GM12878 (cell line): ENCODE data around the gene NUDCD3. TPM values are rescaled to one million over a fixed set of nuclear protein-coding genes. Genes with fewer than 3 reads are reported as not detected.

Experiments used
- ATAC-seq: fragments of 200-7000 bp; cut with Tn5 transposase; 3 replicates; pipeline ENCODE4 v1.9.1; 2020; ENCODE audit warnings: mild to moderate bottlenecking, moderate library complexity
- BruUV-seq: library from RNA; stranded (reverse); fragments of 400-500 nt; replicated peaks from 2 replicates; lab custom pipeline; 2021; lab: Mats Ljungman, UMichigan
- CTCF ChIA-PET: fragments of 300-600 bp; sonication (Branson Sonifier 250); formaldehyde crosslinking; extraction: SDS; loops from one replicate; lab custom pipeline; 2021; ENCODE audit warnings: inconsistent platforms; lab: Yijun Ruan, JAX
- POLR2A ChIA-PET: fragments of 350-600 bp; formaldehyde crosslinking; extraction: SDS; loops from one replicate; lab custom pipeline; 2021; ENCODE audit warnings: inconsistent platforms; lab: Charles Lee
- RAD21 ChIA-PET: fragments of 300-600 bp; sonication (Branson Sonifier 250); formaldehyde crosslinking; loops from one replicate; lab custom pipeline; 2023; ENCODE audit warnings: antibody characterized with exemption; ENCODE audit not compliant: unreplicated experiment; lab: Charles Lee
- SMC1A ChIA-PET: fragments of 300-600 bp; sonication (Branson Sonifier 250); formaldehyde crosslinking; loops from one replicate; lab custom pipeline; 2023; ENCODE audit not compliant: unreplicated experiment, uncharacterized antibody; lab: Charles Lee
- DNase-seq: peaks from one replicate; pipeline ENCODE4 v3.0.0-alpha.2; 2011; ENCODE audit warnings: low read depth, low spot score
- FAIRE-seq: peaks from 3 replicates; lab custom pipeline; 2011; peaks lifted over from hg19 to GRCh38; lab: Jason Lieb, UNC
- H2AFZ ChIP-seq: 2 replicates; pipeline ENCODE4 v1.6.0; 2011; ENCODE audit warnings: low read depth, low read length, control low read depth; ENCODE audit not compliant: control insufficient read depth
- H3K27ac ChIP-seq: 2 replicates; pipeline ENCODE4 v1.5.1; 2011; ENCODE audit warnings: control low read depth; ENCODE audit not compliant: control insufficient read depth, insufficient read depth
- H3K27me3 ChIP-seq, 2 experiments: replicated peaks in 1 of 2; 2 replicates each; pipeline versions ENCODE4 v1.6.0 to v1.6.1; 2011; ENCODE audit warnings: low read length in 1 of 2; ENCODE audit not compliant: control insufficient read depth in 2 of 2, insufficient read depth in 2 of 2
- H3K36me3 ChIP-seq, 2 experiments: 2 replicates each; pipeline ENCODE4 v1.5.1; 2011; ENCODE audit warnings: low read length in 1 of 2; ENCODE audit not compliant: control insufficient read depth in 2 of 2, insufficient read depth in 2 of 2
- H3K4me1 ChIP-seq: 2 replicates; pipeline ENCODE4 v1.6.1; 2011; ENCODE audit warnings: mild to moderate bottlenecking, low read length, moderate library complexity, mixed read lengths; ENCODE audit not compliant: control insufficient read depth, insufficient read depth
- H3K4me2 ChIP-seq: 2 replicates; pipeline ENCODE4 v1.6.0; 2011; ENCODE audit warnings: control low read depth; ENCODE audit not compliant: control insufficient read depth, insufficient read depth
- H3K4me3 ChIP-seq: fragments of 200-600 bp; sonication (generic); 2 replicates; pipeline ENCODE4 v1.5.1; 2016
- H3K79me2 ChIP-seq: 2 replicates; pipeline ENCODE4 v1.6.0; 2011; ENCODE audit warnings: low read length; ENCODE audit not compliant: control insufficient read depth, insufficient read depth
- H3K9ac ChIP-seq: 2 replicates; pipeline ENCODE4 v1.8.0; 2011; ENCODE audit warnings: low read length, control low read depth, mixed read lengths; ENCODE audit not compliant: control insufficient read depth, insufficient read depth
- H3K9me3 ChIP-seq: replicated peaks from 3 replicates; pipeline ENCODE4 v1.5.1; 2011; ENCODE audit warnings: mild to moderate bottlenecking, low read length; ENCODE audit not compliant: control insufficient read depth, insufficient read depth
- H4K20me1 ChIP-seq: 2 replicates; pipeline ENCODE4 v1.6.0; 2011; ENCODE audit not compliant: control insufficient read depth, insufficient read depth
- DPF2 ChIP-seq: fragments of 450-650 bp; IDR thresholded peaks from 2 replicates; pipeline ENCODE4 v1.6.1; 2017; ENCODE audit warnings: mild to moderate bottlenecking
- HDGF ChIP-seq: fragments of 450-650 bp; IDR thresholded peaks from 2 replicates; pipeline ENCODE4 v1.6.1; 2016; ENCODE audit warnings: antibody characterized with exemption
- IRF3 ChIP-seq: fragments of 450-650 bp; IDR thresholded peaks from 2 replicates; pipeline ENCODE4 v1.6.1; 2014; ENCODE audit warnings: mild to moderate bottlenecking
- MTA2 ChIP-seq: fragments of 450-650 bp; IDR thresholded peaks from 2 replicates; pipeline ENCODE4 v1.6.1; 2016; ENCODE audit warnings: low read depth, mild to moderate bottlenecking, moderate library complexity
- MTA3 ChIP-seq: IDR thresholded peaks from 2 replicates; pipeline ENCODE4 v1.6.1; 2012; ENCODE audit warnings: low read length, inconsistent platforms, borderline replicate concordance
- MXI1 ChIP-seq: fragments of 150-350 bp; IDR thresholded peaks from 2 replicates; pipeline ENCODE4 v1.6.1; 2011; ENCODE audit warnings: low read depth, mild to moderate bottlenecking, inconsistent platforms, low read length, improper control_type of control experiment
- POU2F2 ChIP-seq: IDR thresholded peaks from 3 replicates; pipeline ENCODE4 v1.6.1; 2011; ENCODE audit warnings: low read depth, mild to moderate bottlenecking, low read length, borderline replicate concordance
- STAT3 ChIP-seq: IDR thresholded peaks from 2 replicates; pipeline ENCODE4 v1.6.1; 2011; ENCODE audit warnings: low read depth, low read length, improper control_type of control experiment
- USF1 ChIP-seq: IDR thresholded peaks from 2 replicates; pipeline ENCODE4 v1.6.1; 2011; ENCODE audit warnings: borderline replicate concordance, low read depth, mild to moderate bottlenecking, moderate library complexity, mixed read lengths, low read length; ENCODE audit not compliant: insufficient read depth; ENCODE audit errors: extremely low read length
- USF2 ChIP-seq: IDR thresholded peaks from 2 replicates; pipeline ENCODE4 v1.6.1; 2011; ENCODE audit warnings: low read depth, low read length, improper control_type of control experiment, borderline replicate concordance
- ZNF207 ChIP-seq: fragments of 450-650 bp; IDR thresholded peaks from 2 replicates; pipeline ENCODE4 v1.6.1; 2014; ENCODE audit warnings: antibody characterized with exemption, mild to moderate bottlenecking, borderline replicate concordance
- ZNF622 ChIP-seq: fragments of 450-650 bp; IDR thresholded peaks from 2 replicates; pipeline ENCODE4 v1.6.1; 2017; ENCODE audit warnings: mild to moderate bottlenecking, inconsistent platforms
- ZZZ3 ChIP-seq: IDR thresholded peaks from 2 replicates; pipeline ENCODE4 v1.6.1; 2011; ENCODE audit warnings: low read depth; ENCODE audit not compliant: control insufficient read depth, insufficient read length
- WGBS: methylation state at CpG from one replicate; pipeline ENCODE4 v1.1.6; 2016; ENCODE audit warnings: low lambda C conversion rate; ENCODE audit not compliant: insufficient replicate concordance, insufficient coverage; ENCODE audit errors: missing lambda C conversion rate; 5-methylcytosine and 5-hydroxymethylcytosine counted together
- in situ Hi-C: fragments of 300-500 bp; cut with MboI; formaldehyde crosslinking; loops from 9 replicates; pipeline ENCODE4 v1.14.3; 2018; ENCODE audit warnings: mixed read lengths
- intact Hi-C: fragments of 100-400 bp; cut with micrococcal nuclease; formaldehyde crosslinking; loops from one replicate; pipeline ENCODE4 v1.14.2; 2022; ENCODE audit not compliant: unreplicated experiment
- polyA plus RNA-seq, 11 experiments: library from polyadenylated mRNA; depleted of rRNA in 4 of 11; unstranded in 6 of 11; stranded (reverse) in 5 of 11; fragments of >200 nt; fragmentation: Nextera tagmentation in 4 of 11; fragmentation: Illumina TruSeq in 1 of 11; extraction: Ambion mirVana in 4 of 11; extraction: Trizol in 1 of 11; gene quantifications; 1 replicate in 1 of 11; 2 replicates in 10 of 11; pipeline versions ENCODE4 v1.2.1 to v1.2.3, GENCODE V29; 2011 to 2016; ENCODE audit warnings: inconsistent platforms in 2 of 11, missing spikeins in 2 of 11, low read depth in 1 of 11
- total RNA-seq, 4 experiments: library from RNA; depleted of rRNA in 3 of 4; stranded (reverse); fragments of >200 nt in 3 of 4; fragmentation: Illumina TruSeq in 1 of 4; extraction: Trizol in 1 of 4; gene quantifications; 2 replicates each; pipeline versions ENCODE4 v1.2.1 to v1.2.3, GENCODE V29; 2013 to 2021

The NUDCD3 gene
- total and polyA plus RNA-seq, 10 of the 15 experiments (the other 5 are each of a cell fraction or from before 2014, with no cell fraction given): 25.0 to 89.8 (median 46.4) TPM

GRCh38 chr7:44378744-44379143 is 111.7 kb downstream of the NUDCD3 start:
- no peak overlapping the region for H2AFZ ChIP-seq
- in situ Hi-C loops: no loop called here
- no peaks in the 10 kb centered on the region for H4K20me1 ChIP-seq
- no peak for DNase-seq
- ChIA-PET CTCF (interaction anchor here (1.7 kb wide), 1 partner anchor 97 kb away, joined by 4 read pairs; no protein-coding TSS in a partner anchor), POLR2A (interaction anchor here (0.5 kb wide), 1 partner anchor 46 kb away, joined by 4 read pairs; no protein-coding TSS in a partner anchor), SMC1A (interaction anchor here (0.9 to 1.6 kb wide), 2 partner anchors 112 to 237 kb away, joined by 3 read pairs; partner anchors contain the start of gene NUDCD3), RAD21 (no interaction called here)
- intact Hi-C loops: loop anchor here (5.0 kb wide), 1 partner anchor 99 kb away; no protein-coding TSS in a partner anchor
- no peaks in the 10 kb centered on the region for H3K27me3 ChIP-seq
- 97% methylated on average over 3 of the region's 3 CpGs for WGBS
- 0 out of 4 replicates have a peak, but pooled peaks cover 0 to 2% of the 10 kb centered on the region in 2 experiments for H3K36me3 ChIP-seq
- TF ChIP-seq ZNF622: no peak
- FAIRE-seq: no peak
- ATAC-seq: no peak
- no peak overlapping the region for H3K27ac ChIP-seq
- H3K4me1 ChIP-seq: peaks cover 14% of the 10 kb centered on the region
- no peaks in the 10 kb centered on the region for H3K79me2 ChIP-seq
- BruUV-seq: no TSS peak
- no peak overlapping the region for H3K4me3 ChIP-seq
- no peak overlapping the region for H3K4me2 ChIP-seq
- H3K9me3 ChIP-seq: no peaks in the 10 kb centered on the region
- H3K9ac ChIP-seq: no peak overlapping the region

- no peaks in the 10 kb centered on the region for H4K20me1 ChIP-seq
- H3K4me2 ChIP-seq: peak overlapping the region; percentile 51; the same call in 1 of the 2 replicates
- ChIA-PET CTCF (interaction anchor here (1.7 kb wide), 1 partner anchor 98 kb away, joined by 4 read pairs; no protein-coding TSS in a partner anchor), RAD21 (no interaction called here), POLR2A (no interaction called here), SMC1A (interaction anchor here (0.9 to 1.6 kb wide), 2 partner anchors 113 to 236 kb away, joined by 3 read pairs; partner anchors contain the start of gene NUDCD3)
- WGBS: 32% methylated on average over 5 of the region's 5 CpGs
- H3K36me3 ChIP-seq: no peaks in the 10 kb centered on the region
- no peaks in the 10 kb centered on the region for H3K9me3 ChIP-seq
- ATAC-seq (peak; percentile 81), FAIRE-seq (peak; percentile 88), DNase-seq (peak; percentile 68)
- H2AFZ ChIP-seq: no peak overlapping the region
- peaks cover 14% of the 10 kb centered on the region for H3K4me1 ChIP-seq
- no peak overlapping the region for H3K4me3 ChIP-seq
- intact Hi-C loops: loop anchor here (5.0 kb wide), 1 partner anchor 99 kb away; no protein-coding TSS in a partner anchor
- no TSS peak for BruUV-seq
- H3K79me2 ChIP-seq: no peaks in the 10 kb centered on the region
- no peak overlapping the region for H3K9ac ChIP-seq
- in situ Hi-C loops: no loop called here
- no peaks in the 10 kb centered on the region for H3K27me3 ChIP-seq
- peak overlapping the region; percentile 32 for H3K27ac ChIP-seq
- TF ChIP-seq USF1 (no peak), MTA3 (no peak), USF2 (no peak), ZZZ3 (no peak), IRF3 (no peak), HDGF (no peak), MTA2 (peak; percentile 42; the same call in 1 of the 2 replicates), ZNF207 (no peak), POU2F2 (peak; percentile 41; the same call in 1 of the 3 replicates), DPF2 (0 out of 2 replicates have a peak, but pooled peaks have one; percentile 47), STAT3 (no peak), MXI1 (no peak)
These were observed 112.6 kb downstream of the NUDCD3 start for GRCh38 chr7:44377681-44378421.
